ENCODE measurements around the gene AATF. TPM values are rescaled to one million over a fixed set of nuclear protein-coding genes. Genes with fewer than 3 reads are reported as not detected.

AATF gene
- total and polyA plus RNA-seq, 2 experiments from 2014 or later: 35.6 to 48.1 TPM

DNA sequence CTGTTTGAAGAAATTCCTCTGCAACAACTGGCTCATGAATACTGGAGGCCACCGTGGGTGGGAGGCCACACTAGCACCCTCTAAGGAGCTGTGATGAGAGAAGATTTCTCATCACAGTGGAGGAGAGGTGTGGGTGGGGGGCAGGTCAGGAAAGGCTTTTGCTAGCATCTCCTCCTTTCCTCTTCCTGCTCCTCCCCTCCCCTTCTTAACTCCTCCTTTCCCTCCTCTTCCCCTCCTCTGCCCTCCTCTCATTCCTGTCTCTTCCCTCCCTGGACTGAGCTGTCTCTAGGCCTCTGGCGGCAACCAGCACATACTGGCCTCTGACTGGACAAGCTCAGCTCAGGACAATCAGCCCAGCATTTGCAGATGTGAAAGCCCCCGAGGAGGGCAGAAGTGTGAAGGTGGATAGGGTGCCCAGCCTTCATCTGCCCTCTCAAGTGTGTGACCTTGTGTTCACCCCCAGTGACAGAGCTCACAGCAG is 30.5 kb upstream of the AATF start:
- TF ChIP-seq EZH2 (IDR thresholded peaks at IDR 0.05; ENCODE audit: insufficient read depth, poor library complexity, severe bottlenecking): no peak
- TF ChIP-seq EZH2phosphoT487 (IDR thresholded peaks at IDR 0.05; ENCODE audit: insufficient read depth, low read depth): no peak
- H3K27ac ChIP-seq: no peak overlapping the region
- H3K9me2 ChIP-seq (ENCODE audit: insufficient read depth): no peaks in the 10 kb centered on the region
- H3K9ac ChIP-seq: no peak overlapping the region
- in situ Hi-C loops (cut with MboI): no loop called here
- peaks cover 10% of the 10 kb centered on the region; the same call in 1 of the 2 replicates for H3K4me1 ChIP-seq (ENCODE audit: insufficient read depth)
- WGBS, 2 experiments (ENCODE audit: low coverage in 1 of 2, low lambda C conversion rate in 2 of 2, missing lambda C conversion rate in 2 of 2): 14 to 19% methylated on average over 3 of the region's 3 CpGs
- H3K9me3 ChIP-seq (ENCODE audit: low read depth): no peaks in the 10 kb centered on the region
- no peak overlapping the region for H3K4me2 ChIP-seq (ENCODE audit: unreplicated experiment)
- H3F3A ChIP-seq (ENCODE audit: insufficient read depth): peaks cover 4% of the 10 kb centered on the region; the same call in 1 of the 2 replicates
- no peaks in the 10 kb centered on the region for H3K79me2 ChIP-seq (ENCODE audit: insufficient read depth)
- H2AFZ ChIP-seq: peak overlapping the region; percentile 68
- no peaks in the 10 kb centered on the region for H4K20me1 ChIP-seq (ENCODE audit: insufficient read depth)
- H3K27me3 ChIP-seq (replicated peaks; ENCODE audit: insufficient read depth): no peaks in the 10 kb centered on the region
- no peak overlapping the region for H3K4me3 ChIP-seq
- peak; percentile 45 for DNase-seq
- no peaks in the 10 kb centered on the region for H3K36me3 ChIP-seq (ENCODE audit: low read depth)

GRCh38 chr17:36919407-36919968 is 29.3 kb upstream of the AATF start:
- Histone ChIP-seq H3K9me2 (ENCODE audit: insufficient read depth) (no peaks in the 10 kb centered on the region), H3K27ac (no peak overlapping the region), H3F3A (ENCODE audit: insufficient read depth) (peaks cover 4% of the 10 kb centered on the region; the same call in 1 of the 2 replicates), H3K4me2 (ENCODE audit: unreplicated experiment) (no peak overlapping the region), H3K9me3 (ENCODE audit: low read depth) (no peaks in the 10 kb centered on the region), H2AFZ (no peak overlapping the region), H3K27me3 (replicated peaks; ENCODE audit: insufficient read depth) (no peaks in the 10 kb centered on the region), H3K4me1 (ENCODE audit: insufficient read depth) (peaks cover 10% of the 10 kb centered on the region; the same call in 1 of the 2 replicates), H3K36me3 (ENCODE audit: low read depth) (no peaks in the 10 kb centered on the region), H3K9ac (no peak overlapping the region), H3K4me3 (no peak overlapping the region), H4K20me1 (ENCODE audit: insufficient read depth) (no peaks in the 10 kb centered on the region), H3K79me2 (ENCODE audit: insufficient read depth) (no peaks in the 10 kb centered on the region)
- no peak for DNase-seq
- in situ Hi-C loops (cut with MboI): no loop called here
- TF ChIP-seq EZH2phosphoT487 (IDR thresholded peaks at IDR 0.05; ENCODE audit: insufficient read depth, low read depth): no peak
- WGBS, 2 experiments (ENCODE audit: low coverage in 1 of 2, low lambda C conversion rate in 2 of 2, missing lambda C conversion rate in 2 of 2): 69 to 73% methylated on average over 7 of the region's 7 CpGs

GRCh38 chr17:36920032-36921005 is 28.4 kb upstream of the AATF start:
- no peak for DNase-seq
- Histone ChIP-seq H2AFZ (no peak overlapping the region), H3K9ac (no peak overlapping the region), H4K20me1 (ENCODE audit: insufficient read depth) (no peaks in the 10 kb centered on the region), H3K27ac (no peak overlapping the region), H3K36me3 (ENCODE audit: low read depth) (no peaks in the 10 kb centered on the region), H3K9me2 (ENCODE audit: insufficient read depth) (no peaks in the 10 kb centered on the region), H3K4me3 (no peak overlapping the region), H3K27me3 (replicated peaks; ENCODE audit: insufficient read depth) (no peaks in the 10 kb centered on the region), H3K4me1 (ENCODE audit: insufficient read depth) (peaks cover 10% of the 10 kb centered on the region; the same call in 1 of the 2 replicates), H3F3A (ENCODE audit: insufficient read depth) (peaks cover 4% of the 10 kb centered on the region; the same call in 1 of the 2 replicates), H3K9me3 (ENCODE audit: low read depth) (no peaks in the 10 kb centered on the region), H3K79me2 (ENCODE audit: insufficient read depth) (no peaks in the 10 kb centered on the region), H3K4me2 (ENCODE audit: unreplicated experiment) (no peak overlapping the region)
- 44 to 47% methylated on average over 18 of the region's 18 CpGs for WGBS, 2 experiments (ENCODE audit: low coverage in 1 of 2, low lambda C conversion rate in 2 of 2, missing lambda C conversion rate in 2 of 2)
- in situ Hi-C loops (cut with MboI): no loop called here
- TF ChIP-seq EZH2 (IDR thresholded peaks at IDR 0.05; ENCODE audit: insufficient read depth, poor library complexity, severe bottlenecking): no peak
- no peak for TF ChIP-seq EZH2phosphoT487 (IDR thresholded peaks at IDR 0.05; ENCODE audit: insufficient read depth, low read depth)

DNA sequence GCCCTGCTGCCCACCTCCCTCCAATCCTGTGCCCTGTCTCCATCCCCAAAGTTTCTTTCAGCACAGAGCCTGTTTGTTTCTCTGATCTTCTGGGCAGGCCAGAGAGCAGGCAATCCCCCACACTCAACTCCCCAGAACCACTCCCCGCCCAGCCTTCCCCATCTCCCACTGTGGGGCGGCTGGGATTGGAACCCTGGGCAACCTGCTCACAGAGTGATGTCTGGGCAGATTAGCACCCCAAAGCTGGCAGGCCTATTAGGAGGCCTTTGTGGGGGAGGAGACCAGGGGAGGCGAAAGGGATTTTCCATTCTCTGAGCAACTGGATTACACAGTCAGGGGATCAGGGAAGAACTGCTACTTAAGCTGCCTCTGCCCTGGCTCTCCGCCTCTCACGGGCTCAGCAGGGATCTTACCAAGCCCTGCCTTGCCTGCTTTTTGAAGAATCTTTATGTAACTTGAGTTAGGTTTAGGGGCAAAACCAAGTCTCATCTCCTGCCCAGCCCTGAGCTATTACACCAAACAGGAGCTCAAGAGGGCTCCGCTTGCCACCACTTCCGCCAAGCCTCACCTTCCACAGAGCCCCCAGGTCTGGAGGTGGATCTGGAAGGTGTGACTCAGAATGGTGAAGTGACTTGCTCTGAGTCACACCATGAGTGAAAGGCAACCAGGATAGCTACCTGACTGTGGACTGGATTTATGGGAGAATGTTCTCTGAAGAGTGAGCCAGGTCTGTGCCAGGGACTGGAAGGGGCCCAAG is 27.5 kb upstream of the AATF start:
- Histone ChIP-seq H3K27me3 (replicated peaks; ENCODE audit: insufficient read depth) (peaks cover 3% of the 10 kb centered on the region; the same call in 1 of the 2 replicates), H3K4me2 (ENCODE audit: unreplicated experiment) (no peak overlapping the region), H3K79me2 (ENCODE audit: insufficient read depth) (no peaks in the 10 kb centered on the region), H3K9me2 (ENCODE audit: insufficient read depth) (no peaks in the 10 kb centered on the region), H3K9me3 (ENCODE audit: low read depth) (no peaks in the 10 kb centered on the region), H3K36me3 (ENCODE audit: low read depth) (no peaks in the 10 kb centered on the region), H3K4me1 (ENCODE audit: insufficient read depth) (peaks cover 10% of the 10 kb centered on the region; the same call in 1 of the 2 replicates), H2AFZ (no peak overlapping the region), H3K27ac (no peak overlapping the region), H3F3A (ENCODE audit: insufficient read depth) (peaks cover 4% of the 10 kb centered on the region; the same call in 1 of the 2 replicates), H4K20me1 (ENCODE audit: insufficient read depth) (no peaks in the 10 kb centered on the region), H3K4me3 (no peak overlapping the region), H3K9ac (no peak overlapping the region)
- peak; percentile 47 for DNase-seq
- in situ Hi-C loops (cut with MboI): no loop called here
- WGBS, 2 experiments (ENCODE audit: low coverage in 1 of 2, low lambda C conversion rate in 2 of 2, missing lambda C conversion rate in 2 of 2): 57 to 61% methylated on average over 7 of the region's 7 CpGs
- TF ChIP-seq EZH2phosphoT487 (IDR thresholded peaks at IDR 0.05; ENCODE audit: insufficient read depth, low read depth) (no peak), EZH2 (IDR thresholded peaks at IDR 0.05; ENCODE audit: insufficient read depth, poor library complexity, severe bottlenecking) (no peak)
